ENCODE results near the gene PMFBP1. TPM values are rescaled to one million over a fixed set of nuclear protein-coding genes. Genes with fewer than 3 reads are reported as not detected.

PMFBP1 gene
- polyA plus RNA-seq, 2 donors, result 0.46 to 0.88 TPM

- Histone ChIP-seq H3K4me3 (ENCODE audit: low read depth in 1 of 2, low read length in 2 of 2) (no peak overlapping the region), H3K4me1 (ENCODE audit: control insufficient read depth in 2 of 2, insufficient read depth in 2 of 2, low read length in 1 of 2) (no peaks in the 10 kb centered on the region), H3K27me3 (ENCODE audit: control insufficient read depth in 1 of 2, insufficient read depth in 2 of 2, low read length in 2 of 2) (no peaks in the 10 kb centered on the region), H3K27ac (ENCODE audit: low read depth in 2 of 2, low read length in 1 of 2) (no peak overlapping the region), H3K9me3 (ENCODE audit: control insufficient read depth in 2 of 2, insufficient read depth in 1 of 2, low read depth in 1 of 2, low read length in 1 of 2) (no peaks in the 10 kb centered on the region), H3K36me3 (ENCODE audit: control insufficient read depth in 2 of 2, insufficient read depth in 2 of 2, low read length in 1 of 2) (peaks cover 26 to 47% of the 10 kb centered on the region in 2 donors)
- WGBS, 2 donors, result 86 to 90% methylated on average over 15 of the region's 15 CpGs
Measured at GRCh38 chr16:72112452-72112792, 59.5 kb downstream of the PMFBP1 start.

GRCh38 chr16:72111657-72112451 is 60.1 kb downstream of the PMFBP1 start:
- H3K4me3 ChIP-seq (ENCODE audit: low read depth in 1 of 2, low read length in 2 of 2), result no peak overlapping the region
- WGBS, 2 donors, result 84 to 85% methylated on average over 19 of the region's 19 CpGs
- H3K27me3 ChIP-seq (ENCODE audit: control insufficient read depth in 1 of 2, insufficient read depth in 2 of 2, low read length in 2 of 2), result no peaks in the 10 kb centered on the region
- peaks cover 26 to 50% of the 10 kb centered on the region in 2 donors for H3K36me3 ChIP-seq (ENCODE audit: control insufficient read depth in 2 of 2, insufficient read depth in 2 of 2, low read length in 1 of 2)
- no peaks in the 10 kb centered on the region for H3K9me3 ChIP-seq (ENCODE audit: control insufficient read depth in 2 of 2, insufficient read depth in 1 of 2, low read depth in 1 of 2, low read length in 1 of 2)
- no peak overlapping the region for H3K27ac ChIP-seq (ENCODE audit: low read depth in 2 of 2, low read length in 1 of 2)
- H3K4me1 ChIP-seq (ENCODE audit: control insufficient read depth in 2 of 2, insufficient read depth in 2 of 2, low read length in 1 of 2), result no peaks in the 10 kb centered on the region

GRCh38 chr16:72110662-72111615 is 61.0 kb downstream of the PMFBP1 start:
- WGBS, 2 donors, result 96 to 98% methylated on average over 23 of the region's 23 CpGs
- no peak overlapping the region for H3K27ac ChIP-seq (ENCODE audit: low read depth in 2 of 2, low read length in 1 of 2)
- peaks cover 26 to 53% of the 10 kb centered on the region in 2 donors for H3K36me3 ChIP-seq (ENCODE audit: control insufficient read depth in 2 of 2, insufficient read depth in 2 of 2, low read length in 1 of 2)

GRCh38 chr16:72109966-72110530 is 61.9 kb downstream of the PMFBP1 start:
- peaks cover 35 to 62% of the 10 kb centered on the region in 2 donors for H3K36me3 ChIP-seq (ENCODE audit: control insufficient read depth in 2 of 2, insufficient read depth in 2 of 2, low read length in 1 of 2)
- no peak overlapping the region for H3K27ac ChIP-seq (ENCODE audit: low read depth in 2 of 2, low read length in 1 of 2)
- no peaks in the 10 kb centered on the region for H3K9me3 ChIP-seq (ENCODE audit: control insufficient read depth in 2 of 2, insufficient read depth in 1 of 2, low read depth in 1 of 2, low read length in 1 of 2)
- no peak overlapping the region for H3K4me3 ChIP-seq (ENCODE audit: low read depth in 1 of 2, low read length in 2 of 2)
- WGBS, 2 donors, result 91 to 92% methylated on average over 12 of the region's 12 CpGs
- no peaks in the 10 kb centered on the region for H3K4me1 ChIP-seq (ENCODE audit: control insufficient read depth in 2 of 2, insufficient read depth in 2 of 2, low read length in 1 of 2)
- H3K27me3 ChIP-seq (ENCODE audit: control insufficient read depth in 1 of 2, insufficient read depth in 2 of 2, low read length in 2 of 2), result no peaks in the 10 kb centered on the region

More at GRCh38 chr16:72110662-72111615, 61.0 kb downstream of the PMFBP1 start:
- Histone ChIP-seq H3K9me3 (ENCODE audit: control insufficient read depth in 2 of 2, insufficient read depth in 1 of 2, low read depth in 1 of 2, low read length in 1 of 2) (no peaks in the 10 kb centered on the region), H3K4me1 (ENCODE audit: control insufficient read depth in 2 of 2, insufficient read depth in 2 of 2, low read length in 1 of 2) (no peaks in the 10 kb centered on the region), H3K4me3 (ENCODE audit: low read depth in 1 of 2, low read length in 2 of 2) (no peak overlapping the region), H3K27me3 (ENCODE audit: control insufficient read depth in 1 of 2, insufficient read depth in 2 of 2, low read length in 2 of 2) (no peaks in the 10 kb centered on the region)

GRCh38 chr16:72109300-72109699 is 62.7 kb downstream of the PMFBP1 start:
- Histone ChIP-seq H3K9me3 (ENCODE audit: control insufficient read depth in 2 of 2, insufficient read depth in 1 of 2, low read depth in 1 of 2, low read length in 1 of 2) (no peaks in the 10 kb centered on the region), H3K4me3 (ENCODE audit: low read depth in 1 of 2, low read length in 2 of 2) (no peak overlapping the region), H3K36me3 (ENCODE audit: control insufficient read depth in 2 of 2, insufficient read depth in 2 of 2, low read length in 1 of 2) (peaks cover 42 to 69% of the 10 kb centered on the region in 2 donors), H3K4me1 (ENCODE audit: control insufficient read depth in 2 of 2, insufficient read depth in 2 of 2, low read length in 1 of 2) (no peaks in the 10 kb centered on the region), H3K27ac (ENCODE audit: low read depth in 2 of 2, low read length in 1 of 2) (no peak overlapping the region), H3K27me3 (ENCODE audit: control insufficient read depth in 1 of 2, insufficient read depth in 2 of 2, low read length in 2 of 2) (no peaks in the 10 kb centered on the region)
- 93 to 94% methylated on average over 12 of the region's 12 CpGs for WGBS, 2 donors

GRCh38 chr16:72108353-72109102 is 63.4 kb downstream of the PMFBP1 start:
- Histone ChIP-seq H3K4me3 (ENCODE audit: low read depth in 1 of 2, low read length in 2 of 2) (no peak overlapping the region), H3K27ac (ENCODE audit: low read depth in 2 of 2, low read length in 1 of 2) (no peak overlapping the region), H3K9me3 (ENCODE audit: control insufficient read depth in 2 of 2, insufficient read depth in 1 of 2, low read depth in 1 of 2, low read length in 1 of 2) (no peaks in the 10 kb centered on the region), H3K36me3 (ENCODE audit: control insufficient read depth in 2 of 2, insufficient read depth in 2 of 2, low read length in 1 of 2) (peaks cover 49 to 77% of the 10 kb centered on the region in 2 donors), H3K27me3 (ENCODE audit: control insufficient read depth in 1 of 2, insufficient read depth in 2 of 2, low read length in 2 of 2) (no peaks in the 10 kb centered on the region), H3K4me1 (ENCODE audit: control insufficient read depth in 2 of 2, insufficient read depth in 2 of 2, low read length in 1 of 2) (no peaks in the 10 kb centered on the region)
- WGBS, 2 donors, result 84 to 88% methylated on average over 16 of the region's 16 CpGs

GRCh38 chr16:72107371-72107770 is 64.6 kb downstream of the PMFBP1 start:
- Histone ChIP-seq H3K27me3 (ENCODE audit: control insufficient read depth in 1 of 2, insufficient read depth in 2 of 2, low read length in 2 of 2) (no peaks in the 10 kb centered on the region), H3K4me1 (ENCODE audit: control insufficient read depth in 2 of 2, insufficient read depth in 2 of 2, low read length in 1 of 2) (no peaks in the 10 kb centered on the region), H3K4me3 (ENCODE audit: low read depth in 1 of 2, low read length in 2 of 2) (no peak overlapping the region), H3K36me3 (ENCODE audit: control insufficient read depth in 2 of 2, insufficient read depth in 2 of 2, low read length in 1 of 2) (peaks cover 59 to 84% of the 10 kb centered on the region in 2 donors), H3K9me3 (ENCODE audit: control insufficient read depth in 2 of 2, insufficient read depth in 1 of 2, low read depth in 1 of 2, low read length in 1 of 2) (no peaks in the 10 kb centered on the region), H3K27ac (ENCODE audit: low read depth in 2 of 2, low read length in 1 of 2) (no peak overlapping the region)
- 91 to 94% methylated on average over 17 of the region's 17 CpGs for WGBS, 2 donors

GRCh38 chr16:72105978-72106377 is 66.0 kb downstream of the PMFBP1 start:
- H3K4me3 ChIP-seq (ENCODE audit: low read depth in 1 of 2, low read length in 2 of 2), result no peak overlapping the region
- no peaks in the 10 kb centered on the region for H3K9me3 ChIP-seq (ENCODE audit: control insufficient read depth in 2 of 2, insufficient read depth in 1 of 2, low read depth in 1 of 2, low read length in 1 of 2)
- H3K27ac ChIP-seq (ENCODE audit: low read depth in 2 of 2, low read length in 1 of 2), result no peak overlapping the region
- no peaks in the 10 kb centered on the region for H3K27me3 ChIP-seq (ENCODE audit: control insufficient read depth in 1 of 2, insufficient read depth in 2 of 2, low read length in 2 of 2)
- 97% methylated on average over 12 of the region's 12 CpGs for WGBS, 2 donors
- H3K4me1 ChIP-seq (ENCODE audit: control insufficient read depth in 2 of 2, insufficient read depth in 2 of 2, low read length in 1 of 2), result no peaks in the 10 kb centered on the region
- peaks cover 55 to 77% of the 10 kb centered on the region in 2 donors for H3K36me3 ChIP-seq (ENCODE audit: control insufficient read depth in 2 of 2, insufficient read depth in 2 of 2, low read length in 1 of 2)

GRCh38 chr16:72104905-72105304 is 67.0 kb downstream of the PMFBP1 start:
- 93 to 94% methylated on average over 9 of the region's 9 CpGs for whole genome bisulfite sequencing, 2 donors
- Histone ChIP-seq H3K27ac (ENCODE audit: low read depth in 2 of 2, low read length in 1 of 2) (no peak overlapping the region), H3K9me3 (ENCODE audit: control insufficient read depth in 2 of 2, insufficient read depth in 1 of 2, low read depth in 1 of 2, low read length in 1 of 2) (no peaks in the 10 kb centered on the region), H3K36me3 (ENCODE audit: control insufficient read depth in 2 of 2, insufficient read depth in 2 of 2, low read length in 1 of 2) (peaks cover 59 to 76% of the 10 kb centered on the region in 2 donors), H3K4me1 (ENCODE audit: control insufficient read depth in 2 of 2, insufficient read depth in 2 of 2, low read length in 1 of 2) (no peaks in the 10 kb centered on the region), H3K4me3 (ENCODE audit: low read depth in 1 of 2, low read length in 2 of 2) (no peak overlapping the region), H3K27me3 (ENCODE audit: control insufficient read depth in 1 of 2, insufficient read depth in 2 of 2, low read length in 2 of 2) (no peaks in the 10 kb centered on the region)
